ENCODE data around the gene EHD4. TPM values are rescaled to one million over a fixed set of nuclear protein-coding genes. Genes with fewer than 3 reads are reported as not detected.

Gene EHD4
- total RNA-seq, 4 donors from 2014 or later, result 12.8 to 45.2 (median 26.1) TPM

DNA sequence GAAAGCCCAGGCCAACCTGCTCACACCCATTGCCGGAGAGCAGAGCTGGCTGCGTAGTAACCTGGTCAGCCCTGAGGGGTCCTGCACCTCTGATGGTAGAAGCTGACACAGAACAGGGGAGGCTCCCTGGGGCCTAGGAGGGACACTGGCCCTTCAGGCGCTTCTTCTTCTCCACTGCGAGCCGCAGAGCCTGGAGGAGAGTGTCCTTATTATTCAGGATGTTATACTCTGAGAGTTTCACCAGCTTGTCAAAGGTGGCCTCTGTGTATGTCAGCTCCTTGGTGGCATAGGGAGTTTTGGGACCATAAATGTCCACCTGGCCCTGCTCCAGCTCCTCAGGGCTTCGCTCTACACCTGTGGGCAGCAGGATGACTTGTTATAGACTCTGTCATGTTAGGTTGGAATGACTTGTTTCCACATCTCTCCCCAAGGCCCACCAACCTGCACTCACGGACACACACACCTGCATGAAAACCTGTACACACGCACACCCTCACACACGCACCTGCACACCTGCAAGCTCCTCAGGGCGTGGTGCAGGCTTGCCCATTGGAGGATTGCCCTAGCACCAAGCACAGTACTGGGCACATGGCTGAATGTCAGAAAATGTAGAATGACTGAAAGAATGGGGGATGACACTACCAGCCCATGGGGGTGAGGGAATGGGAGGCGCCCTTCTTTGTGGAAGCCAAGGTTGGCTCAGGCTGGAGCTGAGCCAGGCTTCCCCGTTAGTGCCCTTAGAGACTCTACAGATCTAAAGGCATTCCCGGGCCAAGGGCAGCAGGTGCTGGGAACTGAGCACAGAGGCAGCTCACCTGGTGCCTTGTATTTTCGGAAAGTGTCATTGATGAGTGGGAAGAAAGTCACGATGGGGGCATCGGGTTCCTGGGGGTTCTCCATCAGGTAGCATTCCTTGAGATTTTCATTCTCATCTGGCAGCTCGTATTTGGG, 11.5 kb upstream of the EHD4 start:
- TF ChIP-seq POLR2A (IDR thresholded peaks at IDR 0.05), result no peak
- TF ChIP-seq, protein P1, sequence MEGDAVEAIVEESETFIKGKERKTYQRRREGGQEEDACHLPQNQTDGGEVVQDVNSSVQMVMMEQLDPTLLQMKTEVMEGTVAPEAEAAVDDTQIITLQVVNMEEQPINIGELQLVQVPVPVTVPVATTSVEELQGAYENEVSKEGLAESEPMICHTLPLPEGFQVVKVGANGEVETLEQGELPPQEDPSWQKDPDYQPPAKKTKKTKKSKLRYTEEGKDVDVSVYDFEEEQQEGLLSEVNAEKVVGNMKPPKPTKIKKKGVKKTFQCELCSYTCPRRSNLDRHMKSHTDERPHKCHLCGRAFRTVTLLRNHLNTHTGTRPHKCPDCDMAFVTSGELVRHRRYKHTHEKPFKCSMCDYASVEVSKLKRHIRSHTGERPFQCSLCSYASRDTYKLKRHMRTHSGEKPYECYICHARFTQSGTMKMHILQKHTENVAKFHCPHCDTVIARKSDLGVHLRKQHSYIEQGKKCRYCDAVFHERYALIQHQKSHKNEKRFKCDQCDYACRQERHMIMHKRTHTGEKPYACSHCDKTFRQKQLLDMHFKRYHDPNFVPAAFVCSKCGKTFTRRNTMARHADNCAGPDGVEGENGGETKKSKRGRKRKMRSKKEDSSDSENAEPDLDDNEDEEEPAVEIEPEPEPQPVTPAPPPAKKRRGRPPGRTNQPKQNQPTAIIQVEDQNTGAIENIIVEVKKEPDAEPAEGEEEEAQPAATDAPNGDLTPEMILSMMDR (IDR thresholded peaks at IDR 0.05), result no peak
- no peaks in the 10 kb centered on the region for H3K9me3 ChIP-seq
- no peak overlapping the region for H3K4me3 ChIP-seq
- no peaks in the 10 kb centered on the region for H3K36me3 ChIP-seq
- no peaks in the 10 kb centered on the region for H3K4me1 ChIP-seq
- no peak for DNase-seq
- no peak overlapping the region for H3K27ac ChIP-seq
- no peaks in the 10 kb centered on the region for H3K27me3 ChIP-seq
- intact Hi-C loops (cut with DNase I; ENCODE audit: low total_unique reads), result no loop called here

DNA sequence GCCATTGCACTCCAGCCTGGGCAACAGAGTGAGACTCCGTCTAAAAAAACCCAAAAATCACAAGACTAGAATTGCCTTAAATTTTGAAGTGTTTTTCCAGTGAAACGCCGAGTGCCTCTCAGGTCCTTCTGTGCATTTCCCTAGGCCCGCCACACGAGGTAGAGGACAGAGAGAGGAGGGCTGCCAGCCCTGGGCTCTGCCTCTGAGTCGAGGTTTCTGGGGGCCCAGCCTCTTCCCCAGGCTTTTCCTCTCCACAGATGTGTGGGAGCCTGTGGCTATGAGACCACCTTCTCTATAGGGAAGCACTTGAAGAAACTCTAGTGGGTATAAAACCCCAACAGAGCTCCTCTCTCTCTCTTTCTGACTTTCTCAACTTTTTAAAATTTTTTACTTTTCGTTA, 10.9 kb upstream of the EHD4 start:
- no peaks in the 10 kb centered on the region for H3K4me1 ChIP-seq
- intact Hi-C loops (cut with DNase I; ENCODE audit: low total_unique reads), result no loop called here
- no peak overlapping the region for H3K4me3 ChIP-seq
- no peak overlapping the region for H3K27ac ChIP-seq
- no peak for DNase-seq
- H3K9me3 ChIP-seq, result no peaks in the 10 kb centered on the region
- no peaks in the 10 kb centered on the region for H3K27me3 ChIP-seq
- no peak for TF ChIP-seq POLR2A (IDR thresholded peaks at IDR 0.05)
- TF ChIP-seq, protein P1 (IDR thresholded peaks at IDR 0.05), result no peak
- no peaks in the 10 kb centered on the region for H3K36me3 ChIP-seq

DNA sequence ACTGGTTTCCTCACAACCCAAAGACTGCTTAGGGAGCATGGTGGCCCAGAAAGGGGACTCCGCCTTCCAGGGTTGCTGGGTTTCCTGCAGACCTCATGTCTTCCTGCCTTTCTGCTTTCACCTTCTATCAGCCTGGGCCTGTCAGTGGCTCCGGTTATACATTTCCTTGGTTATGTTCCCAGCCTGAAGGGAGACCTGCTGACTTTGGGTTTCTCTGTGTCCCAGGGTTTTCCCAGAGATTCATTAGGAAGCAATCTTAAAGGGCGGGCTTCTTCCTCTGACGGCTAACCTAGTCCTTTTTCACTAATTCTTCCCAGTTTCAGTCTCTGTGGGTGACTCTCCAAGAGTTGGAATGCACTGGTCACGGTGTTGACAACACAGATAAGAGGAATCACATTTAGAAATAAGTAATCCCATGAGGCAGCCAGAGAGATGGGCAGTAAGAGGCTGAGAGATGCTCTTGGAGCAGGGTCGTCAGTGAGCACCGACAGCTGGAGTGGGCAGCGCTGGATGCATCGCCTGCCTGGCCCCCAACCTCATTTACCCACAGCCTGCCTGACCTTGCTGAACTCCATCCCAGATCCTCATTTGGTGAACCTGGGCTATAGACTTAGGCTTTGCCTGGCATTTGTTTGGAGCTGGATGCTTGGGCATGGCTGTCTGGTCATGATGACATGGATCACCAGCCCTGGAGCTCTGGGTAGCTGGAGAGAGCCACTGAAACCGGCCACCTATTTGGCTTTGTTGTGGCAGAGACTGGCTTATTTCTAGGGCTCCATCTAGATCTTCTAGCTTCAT, 10.0 kb upstream of the EHD4 start:
- H3K4me3 ChIP-seq, result no peak overlapping the region
- H3K4me1 ChIP-seq, result no peaks in the 10 kb centered on the region
- no peaks in the 10 kb centered on the region for H3K27me3 ChIP-seq
- intact Hi-C loops (cut with DNase I; ENCODE audit: low total_unique reads), result no loop called here
- no peak overlapping the region for H3K27ac ChIP-seq
- no peak for TF ChIP-seq POLR2A (IDR thresholded peaks at IDR 0.05)
- TF ChIP-seq, protein P1 (IDR thresholded peaks at IDR 0.05), result no peak
- H3K36me3 ChIP-seq, result no peaks in the 10 kb centered on the region
- no peaks in the 10 kb centered on the region for H3K9me3 ChIP-seq
- no peak for DNase-seq

DNA sequence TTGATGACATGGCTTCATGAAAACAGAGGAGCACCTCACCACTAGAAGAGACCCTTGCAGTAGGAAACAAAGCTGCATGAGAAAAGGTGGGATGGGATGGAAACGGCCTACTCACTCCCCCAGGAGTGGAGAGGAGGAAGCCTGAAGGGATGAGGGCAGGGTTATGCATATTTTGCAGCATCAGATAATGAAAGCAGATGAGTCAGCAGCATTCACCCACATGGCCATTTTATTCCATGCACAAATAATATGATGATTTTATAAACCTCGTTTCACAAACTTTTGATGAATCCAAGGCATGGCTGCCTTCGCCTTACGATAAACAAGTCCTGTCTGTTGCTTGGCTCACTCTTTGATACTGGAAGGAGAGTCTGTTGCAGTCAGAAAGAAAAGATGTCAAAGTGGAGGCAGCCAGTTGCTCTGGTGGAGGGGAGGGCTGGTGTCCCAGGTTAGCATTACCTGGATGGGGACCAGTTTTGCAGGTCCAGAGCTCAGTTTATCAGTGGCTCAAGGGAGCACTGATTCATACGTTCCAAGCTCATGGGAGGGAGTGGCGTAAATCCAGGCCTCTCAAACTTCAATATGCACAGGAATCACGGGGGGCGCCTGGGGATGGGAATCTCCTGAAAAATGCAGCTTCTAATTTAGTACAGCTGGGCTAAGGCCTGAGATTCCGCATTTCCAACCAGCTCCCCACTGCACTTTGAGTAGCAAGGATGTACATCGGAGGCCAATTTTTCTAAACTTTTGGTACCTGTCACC, 9.2 kb upstream of the EHD4 start:
- no peak for DNase-seq
- H3K27ac ChIP-seq, result no peak overlapping the region
- H3K9me3 ChIP-seq, result no peaks in the 10 kb centered on the region
- no peak overlapping the region for H3K4me3 ChIP-seq
- no peaks in the 10 kb centered on the region for H3K4me1 ChIP-seq
- intact Hi-C loops (cut with DNase I; ENCODE audit: low total_unique reads), result no loop called here
- no peaks in the 10 kb centered on the region for H3K27me3 ChIP-seq
- TF ChIP-seq POLR2A (IDR thresholded peaks at IDR 0.05), result no peak
- TF ChIP-seq, protein P1 (IDR thresholded peaks at IDR 0.05), result no peak
- H3K36me3 ChIP-seq, result no peaks in the 10 kb centered on the region
